Sigmoid colon (tissue), 7 donors: ENCODE data around the gene MRPL9. TPM values are rescaled to one million over a fixed set of nuclear protein-coding genes. Genes with fewer than 3 reads are reported as not detected.
"Not testable (repeated sequence)": the region's sequence is repeated elsewhere in the genome, so short reads cannot be mapped to it uniquely, and the experiment has no call there.

Experiments used
- DNase-seq: peaks from one replicate; pipeline ENCODE4 v3.0.0-alpha.2; 2019
- H3K27ac ChIP-seq, 4 donors: fragments of 200-600 bp; sonication (generic); one replicate each; pipeline ENCODE4 v1.5.1; 2016 to 2019; ENCODE audit warnings: mild to moderate bottlenecking in 1 of 4
- H3K27me3 ChIP-seq, 3 donors: fragments of 200-600 bp; sonication (generic); one replicate each; pipeline ENCODE4 v1.5.1; 2019; ENCODE audit warnings: mild to moderate bottlenecking in 1 of 3
- H3K36me3 ChIP-seq, 4 donors: fragments of 200-600 bp; sonication (generic); one replicate each; pipeline ENCODE4 v1.5.1; 2016 to 2019
- H3K4me1 ChIP-seq, 4 donors: fragments of 200-600 bp; sonication (generic); one replicate each; pipeline ENCODE4 v1.5.1; 2017 to 2019
- H3K4me3 ChIP-seq, 4 donors: fragments of 200-600 bp; sonication (generic); one replicate each; pipeline ENCODE4 v1.5.1; 2017 to 2019; ENCODE audit warnings: mild to moderate bottlenecking in 2 of 4, moderate library complexity in 1 of 4
- H3K9me3 ChIP-seq, 4 donors: fragments of 200-600 bp in 3 of 4; sonication (generic) in 3 of 4; one replicate each; pipeline versions ENCODE4 v1.5.1 to v1.6.1; 2013 to 2019
- EP300 ChIP-seq, 4 donors: sonication (generic); formaldehyde crosslinking; IDR thresholded peaks; one replicate each; pipeline ENCODE4 v1.6.1; 2017; ENCODE audit warnings: antibody characterized with exemption in 4 of 4
- POLR2A ChIP-seq, 2 donors: fragments of 450-650 bp; IDR thresholded peaks; one replicate each; pipeline ENCODE4 v1.6.1; 2016; ENCODE audit warnings: antibody characterized with exemption in 2 of 2, mild to moderate bottlenecking in 2 of 2, moderate library complexity in 2 of 2
- POLR2AphosphoS5 ChIP-seq, 4 donors: sonication (generic); formaldehyde crosslinking; IDR thresholded peaks; one replicate each; pipeline ENCODE4 v1.6.1; 2017; ENCODE audit warnings: antibody characterized with exemption in 4 of 4
- whole genome bisulfite sequencing, 2 donors: extraction: QIAGEN DNeasy Blood & Tissue Kit; methylation state at CpG; one replicate each; pipeline ENCODE4 v1.1.7; 2013; 5-methylcytosine and 5-hydroxymethylcytosine counted together
- intact Hi-C: fragments of 100-400 bp; cut with DNase I; formaldehyde crosslinking; loops from one replicate; pipeline ENCODE4 v1.15.1; 2023
- polyA plus RNA-seq, 3 donors: library from polyadenylated mRNA; stranded (reverse); fragments of 200-250 nt; gene quantifications; one replicate each; pipeline ENCODE4 v1.2.3, GENCODE V29; 2013
- total RNA-seq, 4 donors: library from RNA; depleted of rRNA; stranded (reverse); fragments of >200 nt; gene quantifications; one replicate each; pipeline ENCODE4 v1.1.0, GENCODE V29; 2016
- TF ChIP-seq, protein P1 (sequence below), 4 experiments: fragments of 450-650 bp in 3 of 4; fragments of 200-600 bp in 1 of 4; IDR thresholded peaks; one replicate each; pipeline ENCODE4 v1.5.1; 2016 to 2019; ENCODE audit warnings: antibody characterized with exemption in 4 of 4, mild to moderate bottlenecking in 3 of 4, moderate library complexity in 2 of 4
- donor health status: healthy with polysubstance abuse.
- donor health status: Bipolar disorder and iron deficiency.
- donor health status: healthy.

MRPL9 gene
- total and polyA plus RNA-seq, 7 donors: 47.9 to 68.7 (median 55.8) TPM

DNA sequence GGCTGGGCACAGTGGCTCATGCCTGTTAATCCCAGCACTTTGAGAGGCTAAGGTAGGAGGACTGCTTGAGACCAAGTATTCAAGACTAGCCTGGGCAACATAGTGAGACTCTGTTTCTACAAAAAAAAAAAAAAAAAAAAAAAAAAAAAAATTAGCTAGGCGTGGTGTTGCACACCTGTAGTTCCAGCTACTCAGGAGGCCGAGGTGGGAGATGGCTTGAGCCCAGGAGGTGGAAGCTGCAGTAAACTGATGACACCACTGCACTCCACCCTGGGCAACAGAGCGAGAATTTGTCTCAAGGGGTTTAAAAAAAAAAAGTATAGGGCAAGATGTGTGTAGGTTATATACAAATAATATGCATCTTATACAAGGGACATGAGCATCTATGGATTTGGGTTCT is 24.4 kb upstream of the MRPL9 start:
- intact Hi-C loops: no loop called here
- Histone ChIP-seq H3K4me3 (no peak overlapping the region), H3K27me3 (no peaks in the 10 kb centered on the region), H3K27ac (no peak overlapping the region), H3K36me3 (no peaks in the 10 kb centered on the region), H3K4me1 (peaks cover 0 to 22% (median 12%) of the 10 kb centered on the region in 4 donors), H3K9me3 (no peaks in the 10 kb centered on the region)
- WGBS, 2 donors: 73 to 93% methylated on average over 3 of the region's 3 CpGs
- TF ChIP-seq EP300 (IDR thresholded peaks at IDR 0.05) (no peak), POLR2AphosphoS5 (IDR thresholded peaks at IDR 0.05) (no peak), POLR2A (IDR thresholded peaks at IDR 0.05) (no peak)
- TF ChIP-seq, protein P1, sequence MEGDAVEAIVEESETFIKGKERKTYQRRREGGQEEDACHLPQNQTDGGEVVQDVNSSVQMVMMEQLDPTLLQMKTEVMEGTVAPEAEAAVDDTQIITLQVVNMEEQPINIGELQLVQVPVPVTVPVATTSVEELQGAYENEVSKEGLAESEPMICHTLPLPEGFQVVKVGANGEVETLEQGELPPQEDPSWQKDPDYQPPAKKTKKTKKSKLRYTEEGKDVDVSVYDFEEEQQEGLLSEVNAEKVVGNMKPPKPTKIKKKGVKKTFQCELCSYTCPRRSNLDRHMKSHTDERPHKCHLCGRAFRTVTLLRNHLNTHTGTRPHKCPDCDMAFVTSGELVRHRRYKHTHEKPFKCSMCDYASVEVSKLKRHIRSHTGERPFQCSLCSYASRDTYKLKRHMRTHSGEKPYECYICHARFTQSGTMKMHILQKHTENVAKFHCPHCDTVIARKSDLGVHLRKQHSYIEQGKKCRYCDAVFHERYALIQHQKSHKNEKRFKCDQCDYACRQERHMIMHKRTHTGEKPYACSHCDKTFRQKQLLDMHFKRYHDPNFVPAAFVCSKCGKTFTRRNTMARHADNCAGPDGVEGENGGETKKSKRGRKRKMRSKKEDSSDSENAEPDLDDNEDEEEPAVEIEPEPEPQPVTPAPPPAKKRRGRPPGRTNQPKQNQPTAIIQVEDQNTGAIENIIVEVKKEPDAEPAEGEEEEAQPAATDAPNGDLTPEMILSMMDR (IDR thresholded peaks at IDR 0.05): no peak
- no peak for DNase-seq

DNA sequence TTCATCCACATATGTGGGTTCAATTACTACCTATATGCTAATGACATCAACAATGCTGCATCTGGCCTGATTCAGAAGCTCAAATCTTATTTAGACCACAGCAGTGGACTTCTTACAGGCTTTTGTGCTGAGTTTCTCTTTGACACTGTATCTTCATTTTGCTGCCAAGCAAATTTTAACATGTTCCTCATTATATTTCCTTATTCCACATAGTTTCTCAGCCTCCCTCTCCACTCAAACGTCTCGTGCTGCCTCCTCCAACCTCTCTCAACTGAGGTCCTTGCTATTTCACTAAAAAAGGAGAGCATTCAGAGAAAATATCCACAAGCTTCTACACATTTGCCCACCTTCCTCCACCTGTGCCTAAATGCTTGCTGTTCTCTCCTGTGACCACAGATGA is 20.5 kb upstream of the MRPL9 start:
- Histone ChIP-seq H3K36me3 (peaks cover 0 to 36% (median under 1%) of the 10 kb centered on the region in 4 donors), H3K4me3 (no peak overlapping the region), H3K9me3 (no peaks in the 10 kb centered on the region), H3K4me1 (no peaks in the 10 kb centered on the region), H3K27me3 (no peaks in the 10 kb centered on the region), H3K27ac (peak overlapping the region in 1 of 4 donors; percentile 4)
- WGBS, 2 donors: 70 to 87% methylated on average over 2 of the region's 2 CpGs
- no peak for DNase-seq
- intact Hi-C loops: no loop called here
- no peak for TF ChIP-seq POLR2A (IDR thresholded peaks at IDR 0.05)
- TF ChIP-seq EP300 (IDR thresholded peaks at IDR 0.05): no peak
- no peak for TF ChIP-seq POLR2AphosphoS5 (IDR thresholded peaks at IDR 0.05)
- TF ChIP-seq, protein P1 (IDR thresholded peaks at IDR 0.05): no peak

DNA sequence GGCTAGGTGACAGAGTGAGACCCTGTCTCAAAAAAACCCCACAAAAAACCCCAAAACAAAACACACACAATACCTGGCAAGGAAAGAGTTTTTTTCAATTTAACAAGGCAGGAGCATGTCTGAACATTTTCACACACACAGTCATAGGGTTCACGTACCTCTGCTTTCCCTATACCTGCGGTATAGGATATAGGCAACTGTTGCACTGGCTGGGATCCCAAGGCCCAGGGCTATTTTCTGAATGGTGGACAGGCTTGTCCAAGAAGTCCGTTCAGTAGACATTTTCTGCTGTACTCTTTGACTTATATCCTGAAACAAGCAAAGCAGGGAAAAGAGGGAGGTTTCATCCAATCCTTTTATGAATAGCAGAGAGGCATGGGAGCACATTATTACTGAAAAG is 19.4 kb upstream of the MRPL9 start:
- peaks cover 0 to 46% (median 3%) of the 10 kb centered on the region in 4 donors for H3K36me3 ChIP-seq

DNA sequence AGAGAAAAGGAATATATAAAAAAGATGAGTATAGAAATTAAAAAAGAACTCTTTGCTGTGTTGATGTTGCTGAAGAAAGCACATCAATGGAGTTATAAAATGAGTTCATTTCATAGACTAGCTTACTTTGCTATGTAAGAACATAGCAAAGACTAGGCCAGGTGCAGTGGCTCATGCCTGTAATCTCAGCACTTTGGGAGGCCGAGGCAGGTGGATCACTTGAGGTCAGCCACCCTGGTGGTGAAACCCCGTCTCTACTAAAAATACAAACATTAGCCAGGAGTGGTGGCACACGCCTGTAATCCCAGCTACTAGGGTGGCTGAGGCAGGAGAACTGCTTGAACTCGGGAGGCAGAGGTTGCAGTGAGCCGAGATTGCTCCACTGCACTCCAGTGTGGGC is 18.7 kb upstream of the MRPL9 start:
- H3K36me3 ChIP-seq: peaks cover 0 to 51% (median 3%) of the 10 kb centered on the region in 4 donors
- H3K4me3 ChIP-seq, H3K4me1 ChIP-seq, DNase-seq, H3K27me3 ChIP-seq, H3K27ac ChIP-seq, H3K9me3 ChIP-seq, intact Hi-C loops: not testable (repeated sequence)
- WGBS, 2 donors: 86 to 89% methylated on average over 5 of the region's 5 CpGs

More for the DNA sequence above, 19.4 kb upstream of the MRPL9 start:
- no peak for DNase-seq
- H3K27me3 ChIP-seq: no peaks in the 10 kb centered on the region
- no peaks in the 10 kb centered on the region for H3K9me3 ChIP-seq
- no peak overlapping the region for H3K27ac ChIP-seq
- TF ChIP-seq, protein P1 (IDR thresholded peaks at IDR 0.05): no peak
- TF ChIP-seq POLR2A (IDR thresholded peaks at IDR 0.05) (no peak), POLR2AphosphoS5 (IDR thresholded peaks at IDR 0.05) (no peak)
- intact Hi-C loops: no loop called here
- no peak overlapping the region for H3K4me3 ChIP-seq
- no peaks in the 10 kb centered on the region for H3K4me1 ChIP-seq
- 94 to 95% methylated on average over 3 of the region's 3 CpGs for WGBS, 2 donors

DNA sequence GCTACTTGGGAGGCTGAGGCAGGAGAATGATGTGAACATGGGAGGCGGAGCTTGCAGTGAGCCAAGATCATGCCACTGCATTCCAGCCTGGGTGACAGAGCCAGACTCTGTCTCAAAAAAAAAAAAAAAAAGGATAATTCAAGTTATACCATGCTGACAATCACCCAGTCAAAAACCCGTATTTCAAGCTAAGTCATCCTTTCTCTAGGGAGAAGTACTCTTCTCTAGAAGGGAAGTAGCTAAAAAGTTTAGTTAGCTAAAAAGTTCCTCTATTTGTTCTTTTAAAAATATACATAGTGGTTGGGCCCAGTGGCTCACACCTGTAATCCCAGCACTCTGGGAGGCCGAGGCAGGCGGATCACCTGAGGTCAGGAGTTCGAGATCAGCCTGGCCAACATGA is 17.4 kb upstream of the MRPL9 start:
- H3K4me3 ChIP-seq, H3K27me3 ChIP-seq, H3K27ac ChIP-seq, intact Hi-C loops, DNase-seq, H3K4me1 ChIP-seq, H3K9me3 ChIP-seq: not testable (repeated sequence)
- WGBS, 2 donors: 85 to 96% methylated on average over 5 of the region's 5 CpGs
- peaks cover 0 to 64% (median 3%) of the 10 kb centered on the region in 4 donors for H3K36me3 ChIP-seq

DNA sequence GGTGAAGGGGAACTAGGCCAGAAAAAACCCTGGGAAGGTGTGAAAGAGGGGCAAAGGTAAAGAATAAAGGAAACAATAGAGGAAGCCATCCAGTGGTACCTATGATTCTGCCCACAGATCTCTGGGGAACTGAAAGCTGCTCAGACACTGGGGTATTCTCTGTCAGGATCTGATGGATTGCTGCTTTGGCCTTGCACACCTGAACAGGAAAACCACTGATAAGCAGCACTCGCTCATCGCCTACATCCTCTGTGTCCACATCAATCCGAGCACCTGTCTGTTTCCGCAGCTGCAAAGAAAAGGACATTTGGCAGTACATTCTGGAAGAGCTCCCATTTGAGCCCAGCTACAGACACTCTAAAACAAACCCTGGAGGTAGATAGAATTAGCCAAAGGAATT is 16.6 kb upstream of the MRPL9 start:
- Histone ChIP-seq H3K27ac (no peak overlapping the region), H3K9me3 (no peaks in the 10 kb centered on the region), H3K4me1 (no peaks in the 10 kb centered on the region), H3K36me3 (peaks cover 0 to 73% (median 5%) of the 10 kb centered on the region in 4 donors), H3K4me3 (no peak overlapping the region), H3K27me3 (no peaks in the 10 kb centered on the region)
- DNase-seq: no peak
- intact Hi-C loops: no loop called here
- TF ChIP-seq EP300 (IDR thresholded peaks at IDR 0.05): no peak
- no peak for TF ChIP-seq POLR2AphosphoS5 (IDR thresholded peaks at IDR 0.05)
- no peak for TF ChIP-seq POLR2A (IDR thresholded peaks at IDR 0.05)
- TF ChIP-seq, protein P1 (IDR thresholded peaks at IDR 0.05): no peak
- 69 to 95% methylated on average over 4 of the region's 4 CpGs for WGBS, 2 donors
